ENCODE results near the gene P2RY6.

Gene P2RY6

DNA sequence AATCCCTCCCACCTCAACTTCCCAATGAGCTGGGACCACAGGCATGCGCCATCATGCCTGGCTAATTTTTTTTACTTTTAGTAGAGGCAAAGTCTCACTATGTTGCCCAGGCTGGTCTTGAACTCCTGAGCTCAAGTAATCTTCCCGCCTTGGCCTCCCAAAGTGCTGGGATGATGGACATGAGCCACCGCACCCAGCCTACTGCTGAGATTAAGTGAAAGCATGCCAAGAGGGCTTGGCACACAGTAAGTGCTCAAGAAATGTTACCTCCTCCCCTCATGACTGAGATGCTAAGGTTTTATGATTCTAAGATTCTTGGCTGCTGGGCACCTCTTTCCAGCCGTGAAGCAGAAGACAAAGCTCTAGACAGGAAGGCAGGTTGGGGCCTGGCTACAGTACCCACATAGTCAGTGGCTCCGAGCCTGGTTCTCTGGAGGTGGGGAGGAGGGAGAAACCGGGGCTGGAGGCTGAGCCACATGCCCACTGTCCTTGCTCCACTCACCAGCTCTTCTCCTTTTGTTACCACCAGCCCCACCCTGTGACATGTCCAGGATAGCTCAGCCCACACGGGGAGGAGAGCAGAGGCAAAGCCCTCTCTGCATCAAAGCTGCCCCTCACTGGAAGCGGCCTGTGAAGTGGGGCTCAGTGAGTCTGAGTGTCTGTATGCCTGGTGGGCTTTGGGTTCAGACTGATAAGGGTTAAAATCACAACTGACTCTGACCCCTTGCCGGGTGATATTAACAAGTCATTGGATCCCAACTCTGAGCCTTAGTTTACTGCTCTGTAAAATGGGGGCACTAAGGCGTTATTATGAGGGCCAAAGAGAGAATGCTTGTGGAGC is 48.8 kb downstream of the P2RY6 start:
- DNase-seq: no peak

- no peak for DNase-seq
Measured at GRCh38 chr11:73321604-73322381, 49.7 kb downstream of the P2RY6 start.

DNA sequence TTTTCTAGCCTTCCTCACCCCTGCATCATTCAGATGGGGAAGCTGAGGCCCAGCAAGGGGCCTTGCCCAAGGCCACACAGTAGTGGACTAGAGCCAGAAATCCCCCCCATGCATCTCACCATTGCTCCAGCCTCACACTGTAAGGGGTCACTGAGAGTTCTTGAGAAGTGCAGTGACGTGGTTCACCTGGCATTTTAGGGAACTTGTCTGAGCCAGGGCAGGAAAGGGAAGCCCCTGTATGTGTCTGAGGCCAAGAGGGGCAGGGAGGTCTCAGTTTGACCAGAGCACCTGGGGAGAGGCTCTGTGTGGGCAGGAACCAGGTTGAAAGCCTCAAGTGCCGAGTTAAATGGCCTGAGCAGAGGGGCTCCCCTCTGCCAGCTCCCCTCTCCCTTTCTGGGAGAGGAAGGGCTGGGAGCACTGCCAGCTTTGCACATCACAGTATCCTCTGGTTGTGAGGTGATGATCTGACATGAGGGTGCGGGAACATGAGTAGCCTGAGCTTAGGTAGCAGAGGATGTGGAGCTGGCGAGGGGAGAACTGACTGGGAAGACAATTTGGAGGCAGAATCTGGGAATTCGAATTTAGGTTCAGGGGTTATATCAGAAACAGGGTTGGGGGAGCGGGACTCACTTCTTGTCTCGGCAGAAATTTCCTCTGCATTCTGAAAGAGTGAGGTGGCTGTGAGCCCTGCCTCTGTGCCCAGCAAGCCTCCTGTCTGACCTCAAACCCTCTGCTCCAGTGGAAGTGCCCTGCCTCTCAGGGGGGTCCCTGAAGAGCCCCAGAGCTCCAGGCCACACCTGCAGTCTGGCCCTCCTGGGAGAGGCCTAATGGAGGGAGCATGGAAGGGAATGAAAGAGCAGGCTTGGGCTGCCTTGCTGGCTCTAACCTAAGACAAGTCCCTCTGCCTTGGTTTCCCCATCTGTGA is 50.5 kb downstream of the P2RY6 start:
- no peak for DNase-seq

- no peak for DNase-seq
Measured at GRCh38 chr11:73323464-73323863, 51.3 kb downstream of the P2RY6 start.

DNA sequence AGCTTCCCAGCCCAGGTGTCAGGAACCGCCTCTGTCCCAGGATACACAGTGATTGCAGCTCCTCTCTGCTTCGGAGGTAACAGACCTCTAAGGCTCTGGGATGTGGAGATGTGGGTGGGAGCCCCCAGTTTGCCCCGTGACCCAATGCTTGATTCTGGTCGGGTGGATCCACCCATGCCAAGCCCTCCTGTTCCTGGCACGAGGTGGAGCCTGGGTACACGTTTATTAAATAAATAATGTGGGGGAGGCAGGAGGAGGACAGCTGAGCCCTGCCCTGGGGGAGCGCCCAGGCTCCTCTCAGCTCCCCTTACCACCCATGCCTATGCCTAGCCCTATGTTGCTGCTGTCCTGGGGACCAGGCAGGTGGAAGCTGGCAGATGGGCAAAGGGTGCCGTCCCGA is 52.0 kb downstream of the P2RY6 start:
- DNase-seq: no peak

DNA sequence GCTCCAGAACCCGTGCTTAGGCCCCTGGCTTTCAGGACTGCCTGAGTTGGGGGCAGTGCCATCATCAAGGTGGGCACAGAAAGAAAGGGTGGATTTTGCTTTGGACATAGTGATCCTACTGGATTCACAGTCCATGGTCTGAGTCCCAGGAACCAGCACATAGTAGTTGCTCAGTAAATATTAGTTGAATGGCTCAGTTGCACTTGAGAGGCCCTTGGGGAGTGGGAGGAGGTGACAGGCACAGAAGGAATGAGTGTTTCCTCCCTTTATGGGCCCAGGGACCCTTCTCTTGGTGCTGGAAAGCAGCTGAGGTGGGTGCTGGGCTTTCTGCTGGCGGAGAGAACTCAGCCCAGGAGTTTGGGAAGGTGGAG is 52.5 kb downstream of the P2RY6 start:
- no peak for DNase-seq

DNA sequence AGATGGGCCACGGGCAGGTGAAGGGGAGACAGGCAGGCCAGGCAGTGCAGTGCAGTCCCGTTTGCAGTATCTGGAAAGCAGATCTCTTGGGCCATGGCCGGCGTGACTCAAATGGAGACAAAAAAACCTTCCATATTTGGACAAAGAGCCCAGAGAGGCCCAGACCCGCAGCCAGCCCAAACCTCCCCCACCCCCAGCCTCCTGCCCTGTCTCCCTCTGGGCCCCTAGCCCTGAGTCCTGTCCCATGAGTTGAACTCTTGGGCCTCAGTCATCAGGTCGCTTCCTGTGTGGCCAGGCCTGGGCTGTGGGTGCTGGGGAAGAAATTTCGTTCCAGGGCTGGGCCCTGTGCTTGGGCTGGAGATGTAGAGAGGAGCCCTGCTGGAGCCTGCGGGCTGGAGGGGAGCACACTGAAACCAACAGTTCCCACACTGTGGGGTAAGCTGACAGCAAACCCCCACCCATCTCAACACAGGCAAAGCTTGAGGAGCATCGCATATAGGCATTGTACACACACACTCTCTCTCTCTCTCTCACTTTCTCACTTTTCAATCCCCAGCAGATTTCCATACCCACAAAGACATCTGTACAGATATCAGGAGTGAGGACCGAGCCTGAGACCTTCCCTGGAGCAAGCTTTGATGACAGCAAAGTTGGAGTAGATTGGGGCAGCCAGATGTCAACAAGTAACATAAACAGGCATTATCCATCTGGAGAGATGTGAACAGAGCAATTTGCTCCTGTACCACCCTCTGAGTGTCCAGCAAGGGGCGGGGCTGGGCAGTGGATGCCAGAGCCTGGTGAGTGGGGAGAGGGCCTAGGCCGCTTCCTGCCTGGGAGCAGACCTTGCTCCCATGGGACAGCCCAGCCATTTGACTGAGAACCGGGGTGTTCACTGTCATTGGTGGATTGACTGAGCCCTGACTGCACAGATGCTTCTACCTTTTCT is 53.2 kb downstream of the P2RY6 start:
- DNase-seq: no peak

DNA sequence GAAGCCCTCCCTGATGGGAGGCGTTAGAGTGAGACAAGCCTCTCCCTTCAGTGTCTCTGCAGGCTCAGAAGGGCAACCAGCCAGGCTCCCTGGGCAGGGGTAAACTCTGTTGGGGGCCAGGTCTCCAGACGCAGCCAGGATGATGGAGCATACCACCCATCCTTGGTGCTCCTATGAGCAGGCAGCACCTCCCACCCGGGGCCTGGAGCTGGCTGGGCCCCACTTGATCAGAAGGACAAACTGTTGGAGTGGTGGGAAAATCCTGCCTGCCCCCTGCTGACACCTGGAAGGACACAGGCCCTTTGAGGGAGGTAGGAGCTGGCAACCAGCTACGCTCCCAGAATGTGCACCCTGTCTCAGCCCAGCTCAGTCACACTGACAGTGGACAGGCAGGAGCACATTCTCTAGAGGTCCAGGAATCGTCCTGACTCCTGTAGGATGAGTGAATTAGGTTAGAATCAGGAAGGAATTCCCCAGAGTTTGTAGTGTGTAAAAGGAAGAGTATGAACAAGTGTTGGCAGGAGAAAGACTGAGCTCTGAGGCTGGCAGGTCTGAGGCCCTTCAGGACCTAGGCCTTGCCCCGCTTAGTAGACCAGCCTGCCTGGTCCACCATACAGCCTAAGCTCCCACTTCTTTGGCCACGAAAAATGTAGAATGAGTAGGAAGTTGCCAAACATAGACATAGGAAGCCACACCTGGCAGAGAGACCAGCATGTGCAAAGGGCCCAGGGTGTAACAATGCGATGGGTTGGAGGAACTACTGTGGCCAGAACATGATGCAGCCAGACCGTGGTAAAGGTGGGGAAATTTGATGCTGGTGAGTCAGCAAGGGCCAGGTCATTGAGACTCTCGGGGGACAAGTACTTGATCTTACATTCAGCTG is 55.0 kb downstream of the P2RY6 start:
- DNase-seq: no peak

- DNase-seq: no peak
Measured at GRCh38 chr11:73327812-73328364, 55.8 kb downstream of the P2RY6 start.

DNA sequence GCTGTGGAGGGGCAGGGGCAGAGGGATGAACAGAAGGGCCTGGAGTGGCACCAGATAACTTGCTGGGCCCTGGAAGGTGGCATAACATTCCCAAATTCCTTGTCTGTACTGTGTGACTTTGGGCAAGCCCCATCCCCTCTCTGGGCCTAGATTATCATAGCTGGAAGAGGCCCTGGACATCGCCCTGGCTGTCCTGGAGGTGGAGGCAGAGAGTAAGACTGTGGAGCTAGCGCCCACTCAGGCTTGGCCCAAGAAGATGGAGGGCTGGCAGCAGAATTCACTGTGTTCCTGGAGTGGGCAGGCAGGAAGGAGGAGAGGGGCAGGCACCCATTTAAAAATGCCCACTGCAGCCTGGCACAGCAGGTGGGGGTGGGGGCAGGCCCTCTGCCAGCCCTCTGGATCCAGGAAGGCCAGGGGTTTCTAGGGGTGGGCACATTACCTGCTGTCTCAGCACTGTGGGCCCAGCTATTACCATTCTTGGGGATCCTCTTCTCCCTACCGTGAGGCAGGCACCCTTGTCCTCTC is 58.5 kb downstream of the P2RY6 start:
- no peak for DNase-seq

- DNase-seq: no peak
Measured at GRCh38 chr11:73331138-73331916, 59.2 kb downstream of the P2RY6 start.

- no peak for DNase-seq
Measured at GRCh38 chr11:73333173-73333572, 61.0 kb downstream of the P2RY6 start.

- DNase-seq: no peak
Measured at GRCh38 chr11:73333640-73334383, 61.7 kb downstream of the P2RY6 start.

DNA sequence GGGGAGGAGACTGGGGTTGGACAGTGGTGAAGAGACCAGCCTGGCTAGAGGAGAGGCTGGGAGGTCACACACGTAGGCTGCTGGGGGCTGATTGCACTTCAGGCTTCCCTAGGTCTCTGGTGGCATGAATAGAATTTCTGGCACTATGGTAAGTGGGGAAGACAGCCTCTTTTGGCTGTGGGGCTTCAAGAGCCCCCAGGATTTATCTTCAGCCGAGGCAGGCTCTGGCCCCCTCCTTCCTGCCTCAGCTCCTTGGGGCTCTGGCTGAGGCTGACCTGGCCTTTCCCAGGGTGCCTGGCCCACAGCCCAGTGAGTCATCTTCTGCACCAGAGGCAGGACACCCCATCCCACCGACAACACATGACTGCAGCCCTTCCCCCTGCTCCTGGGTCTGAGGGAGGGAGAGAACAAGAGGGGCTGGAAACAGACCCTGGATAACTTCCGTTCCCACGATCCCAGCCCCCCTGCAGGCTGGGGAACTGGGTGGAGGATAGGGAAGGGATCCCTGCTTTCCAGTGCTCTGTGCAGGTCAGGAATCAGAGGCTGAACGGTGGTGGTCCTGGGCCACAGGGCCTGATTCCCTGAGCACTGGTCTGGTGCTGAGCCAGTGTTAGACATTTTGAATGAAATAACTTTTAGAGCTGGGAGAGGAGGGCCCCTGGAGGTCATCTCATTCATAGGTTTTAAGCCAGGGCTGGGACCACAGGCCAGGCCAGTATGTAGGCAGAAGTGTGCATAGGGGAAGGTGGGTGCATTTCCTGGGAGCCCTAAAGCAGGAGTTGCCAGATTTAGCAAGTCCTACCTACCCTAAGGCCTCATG is 62.5 kb downstream of the P2RY6 start:
- no peak for DNase-seq

DNA sequence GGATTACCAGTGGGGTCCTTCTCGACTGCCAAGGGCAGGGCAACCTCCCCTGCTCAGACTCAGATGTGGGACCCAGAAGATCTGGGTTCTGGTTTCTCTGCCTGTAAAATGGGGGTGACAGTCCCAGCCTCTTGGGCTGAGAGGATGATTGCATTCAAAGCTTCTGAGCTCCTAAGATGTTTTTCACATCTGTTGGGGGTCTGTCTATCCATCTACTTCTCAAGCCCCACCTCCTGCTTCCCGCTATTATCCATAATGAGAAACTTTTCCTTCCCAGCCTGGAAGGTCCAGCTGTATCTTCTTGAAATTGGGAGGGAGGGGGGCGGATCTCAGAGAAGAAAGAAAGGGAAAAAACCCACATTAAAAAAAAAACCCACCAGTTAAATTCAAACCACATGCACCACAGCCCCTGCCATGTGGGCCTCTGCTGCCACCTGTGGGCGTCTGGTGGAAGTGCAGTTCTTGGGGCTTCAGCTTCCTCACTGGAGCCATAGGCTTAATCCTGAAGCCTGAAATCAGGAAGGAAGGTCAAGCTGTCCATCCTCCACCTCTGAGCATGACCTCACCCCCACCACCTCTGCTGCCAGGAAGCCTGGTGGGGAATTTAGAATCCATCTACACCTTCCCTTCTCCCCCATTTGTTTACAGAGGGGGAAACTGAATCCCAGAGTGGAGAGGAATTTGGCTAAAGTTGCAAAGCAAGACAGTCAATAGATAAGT is 63.2 kb downstream of the P2RY6 start:
- peak; percentile 39 to 75 for DNase-seq

GRCh38 chr11:73337846-73338245 is 65.7 kb downstream of the P2RY6 start:
- DNase-seq: no peak

GRCh38 chr11:73338279-73338678 is 66.1 kb downstream of the P2RY6 start:
- DNase-seq: no peak

Data from hippocampal formation (tissue), 2 donors.